ENCODE measurements around the gene SLC12A5. TPM values are rescaled to one million over a fixed set of nuclear protein-coding genes. Genes with fewer than 3 reads are reported as not detected.
"Not testable (repeated sequence)": the region's sequence is repeated elsewhere in the genome, so short reads cannot be mapped to it uniquely, and the experiment has no call there.

The SLC12A5 gene
- total RNA-seq, 1 donor from 2014 or later, result 9.6 TPM

- H3K4me1 Mint-ChIP-seq, result no peaks in the 10 kb centered on the region
- no peak for DNase-seq (ENCODE audit: low read depth, low spot score)
- peaks cover 35% of the 10 kb centered on the region for H3K27me3 Mint-ChIP-seq (ENCODE audit: low read depth)
- no peaks in the 10 kb centered on the region for H3K9me3 Mint-ChIP-seq
- H3K27ac Mint-ChIP-seq (ENCODE audit: unreplicated experiment), result no peak overlapping the region
- no peaks in the 10 kb centered on the region for H3K36me3 Mint-ChIP-seq (ENCODE audit: low read depth)
- TF ChIP-seq CTCF (conservative IDR thresholded peaks at IDR 0.05), result no peak
- H3K4me3 Mint-ChIP-seq, result no peak overlapping the region
Observed at GRCh38 chr20:45991616-45992015, 37.4 kb upstream of the SLC12A5 start.

- DNase-seq (ENCODE audit: low read depth, low spot score), result no peak
- H3K4me1 Mint-ChIP-seq, result no peaks in the 10 kb centered on the region
- TF ChIP-seq CTCF (conservative IDR thresholded peaks at IDR 0.05), result no peak
- no peaks in the 10 kb centered on the region for H3K36me3 Mint-ChIP-seq (ENCODE audit: low read depth)
- H3K9me3 Mint-ChIP-seq, result no peaks in the 10 kb centered on the region
- no peak overlapping the region for H3K4me3 Mint-ChIP-seq
- H3K27me3 Mint-ChIP-seq (ENCODE audit: low read depth), result peaks cover 40% of the 10 kb centered on the region
- no peak overlapping the region for H3K27ac Mint-ChIP-seq (ENCODE audit: unreplicated experiment)
Observed at GRCh38 chr20:45993197-45993951, 35.6 kb upstream of the SLC12A5 start.

- no peak for TF ChIP-seq CTCF (conservative IDR thresholded peaks at IDR 0.05)
- H3K4me1 Mint-ChIP-seq, result no peaks in the 10 kb centered on the region
- DNase-seq (ENCODE audit: low read depth, low spot score), result no peak
- H3K36me3 Mint-ChIP-seq (ENCODE audit: low read depth), result no peaks in the 10 kb centered on the region
- H3K27ac Mint-ChIP-seq (ENCODE audit: unreplicated experiment), result no peak overlapping the region
- H3K9me3 Mint-ChIP-seq, result no peaks in the 10 kb centered on the region
- H3K27me3 Mint-ChIP-seq (ENCODE audit: low read depth), result peaks cover 37% of the 10 kb centered on the region
- no peak overlapping the region for H3K4me3 Mint-ChIP-seq
Observed at GRCh38 chr20:45994761-45995493, 34.1 kb upstream of the SLC12A5 start.

GRCh38 chr20:45995495-45996097 is 33.4 kb upstream of the SLC12A5 start:
- H3K9me3 Mint-ChIP-seq; H3K36me3 Mint-ChIP-seq (ENCODE audit: low read depth); DNase-seq (ENCODE audit: low read depth, low spot score); H3K4me1 Mint-ChIP-seq; H3K27ac Mint-ChIP-seq (ENCODE audit: unreplicated experiment); H3K4me3 Mint-ChIP-seq: not testable (repeated sequence)
- H3K27me3 Mint-ChIP-seq (ENCODE audit: low read depth), result peaks cover 37% of the 10 kb centered on the region

GRCh38 chr20:45997187-45997586 is 31.8 kb upstream of the SLC12A5 start:
- Mint-ChIP-seq H3K9me3 (no peaks in the 10 kb centered on the region), H3K4me3 (no peak overlapping the region), H3K27ac (ENCODE audit: unreplicated experiment) (no peak overlapping the region), H3K4me1 (no peaks in the 10 kb centered on the region), H3K27me3 (ENCODE audit: low read depth) (peaks cover 35% of the 10 kb centered on the region), H3K36me3 (ENCODE audit: low read depth) (no peaks in the 10 kb centered on the region)
- DNase-seq (ENCODE audit: low read depth, low spot score), result no peak
- TF ChIP-seq CTCF (conservative IDR thresholded peaks at IDR 0.05), result no peak

- Mint-ChIP-seq H3K36me3 (ENCODE audit: low read depth) (no peaks in the 10 kb centered on the region), H3K27ac (ENCODE audit: unreplicated experiment) (peak overlapping the region; percentile 6), H3K4me3 (no peak overlapping the region), H3K4me1 (no peaks in the 10 kb centered on the region), H3K9me3 (no peaks in the 10 kb centered on the region), H3K27me3 (ENCODE audit: low read depth) (peaks cover 30% of the 10 kb centered on the region)
- no peak for DNase-seq (ENCODE audit: low read depth, low spot score)
- TF ChIP-seq CTCF (conservative IDR thresholded peaks at IDR 0.05), result no peak
Observed at GRCh38 chr20:45998337-45998736, 30.7 kb upstream of the SLC12A5 start.
